Measurements from ENCODE around the gene JMJD8. TPM values are rescaled to one million over a fixed set of nuclear protein-coding genes. Genes with fewer than 3 reads are reported as not detected.

JMJD8 gene
- total RNA-seq, 4 donors from 2014 or later, result 45.6 to 56.1 (median 51.9) TPM

DNA sequence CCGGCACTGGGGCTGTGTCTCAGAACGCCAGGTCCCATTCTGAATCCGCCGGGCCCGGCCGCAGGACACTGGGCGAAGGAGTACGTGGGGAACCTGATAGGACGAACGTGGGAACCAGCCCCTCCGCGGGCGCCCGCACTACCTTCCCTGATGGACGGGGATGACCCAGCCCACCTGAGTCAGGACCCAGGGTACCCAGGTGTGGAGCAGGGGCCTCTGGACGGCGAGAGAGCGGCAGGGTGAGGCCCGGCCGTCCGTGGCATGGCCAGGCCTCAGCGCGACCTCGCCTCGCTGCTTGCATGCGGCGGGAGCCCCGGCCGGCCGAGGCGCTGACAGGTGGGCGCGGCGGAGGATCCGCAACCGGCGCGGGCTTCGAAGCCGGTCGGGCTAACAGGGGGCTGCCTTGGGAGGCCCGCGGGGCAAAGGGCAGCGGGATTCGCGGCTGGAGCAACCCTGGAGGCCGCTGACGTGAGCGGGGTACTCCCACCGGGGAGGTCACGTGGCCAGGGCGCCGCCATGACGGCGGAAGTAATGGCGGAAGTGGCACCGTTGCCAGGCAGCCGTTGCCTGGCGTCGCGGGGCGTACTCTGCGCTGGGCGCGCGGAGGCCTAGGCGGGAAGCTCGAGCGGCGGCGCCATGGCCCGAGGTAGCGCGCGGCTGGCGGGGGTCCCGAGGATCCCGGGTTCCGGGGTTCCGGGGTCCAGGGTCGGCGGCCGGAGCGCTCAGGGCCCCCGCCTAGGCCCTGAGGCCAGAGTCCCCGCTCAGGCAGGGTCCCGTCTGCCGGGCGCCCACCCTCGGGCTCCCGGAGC is 35.1 kb downstream of the JMJD8 start, which contains the start of gene WDR90:
WDR90 (plus strand) TSS at position 585 of the 809 bp plus-strand sequence; CDS start at position 637, 52 bp downstream.
- H3K27me3 ChIP-seq, result no peaks in the 10 kb centered on the region
- peak within 1 kb of the TSS; percentile 65 to 80 (median 76) for H3K4me3 ChIP-seq
- H3K36me3 ChIP-seq, result peaks cover 0 to 6% (median 0%) of the 10 kb centered on the region in 3 donors
- H3K4me1 ChIP-seq, result peaks cover 0 to 60% (median 17%) of the 10 kb centered on the region in 4 donors
- H3K27ac ChIP-seq, result peak within 1 kb of the TSS; percentile 90 to 98 (median 95)
- no peaks in the 10 kb centered on the region for H3K9me3 ChIP-seq
- DNase-seq, result peak; percentile 92 to 98 (median 97)
- TF ChIP-seq, protein P1, sequence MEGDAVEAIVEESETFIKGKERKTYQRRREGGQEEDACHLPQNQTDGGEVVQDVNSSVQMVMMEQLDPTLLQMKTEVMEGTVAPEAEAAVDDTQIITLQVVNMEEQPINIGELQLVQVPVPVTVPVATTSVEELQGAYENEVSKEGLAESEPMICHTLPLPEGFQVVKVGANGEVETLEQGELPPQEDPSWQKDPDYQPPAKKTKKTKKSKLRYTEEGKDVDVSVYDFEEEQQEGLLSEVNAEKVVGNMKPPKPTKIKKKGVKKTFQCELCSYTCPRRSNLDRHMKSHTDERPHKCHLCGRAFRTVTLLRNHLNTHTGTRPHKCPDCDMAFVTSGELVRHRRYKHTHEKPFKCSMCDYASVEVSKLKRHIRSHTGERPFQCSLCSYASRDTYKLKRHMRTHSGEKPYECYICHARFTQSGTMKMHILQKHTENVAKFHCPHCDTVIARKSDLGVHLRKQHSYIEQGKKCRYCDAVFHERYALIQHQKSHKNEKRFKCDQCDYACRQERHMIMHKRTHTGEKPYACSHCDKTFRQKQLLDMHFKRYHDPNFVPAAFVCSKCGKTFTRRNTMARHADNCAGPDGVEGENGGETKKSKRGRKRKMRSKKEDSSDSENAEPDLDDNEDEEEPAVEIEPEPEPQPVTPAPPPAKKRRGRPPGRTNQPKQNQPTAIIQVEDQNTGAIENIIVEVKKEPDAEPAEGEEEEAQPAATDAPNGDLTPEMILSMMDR (IDR thresholded peaks at IDR 0.05), result no peak
- TF ChIP-seq POLR2A (IDR thresholded peaks at IDR 0.05), result peak; percentile 57 to 83

DNA sequence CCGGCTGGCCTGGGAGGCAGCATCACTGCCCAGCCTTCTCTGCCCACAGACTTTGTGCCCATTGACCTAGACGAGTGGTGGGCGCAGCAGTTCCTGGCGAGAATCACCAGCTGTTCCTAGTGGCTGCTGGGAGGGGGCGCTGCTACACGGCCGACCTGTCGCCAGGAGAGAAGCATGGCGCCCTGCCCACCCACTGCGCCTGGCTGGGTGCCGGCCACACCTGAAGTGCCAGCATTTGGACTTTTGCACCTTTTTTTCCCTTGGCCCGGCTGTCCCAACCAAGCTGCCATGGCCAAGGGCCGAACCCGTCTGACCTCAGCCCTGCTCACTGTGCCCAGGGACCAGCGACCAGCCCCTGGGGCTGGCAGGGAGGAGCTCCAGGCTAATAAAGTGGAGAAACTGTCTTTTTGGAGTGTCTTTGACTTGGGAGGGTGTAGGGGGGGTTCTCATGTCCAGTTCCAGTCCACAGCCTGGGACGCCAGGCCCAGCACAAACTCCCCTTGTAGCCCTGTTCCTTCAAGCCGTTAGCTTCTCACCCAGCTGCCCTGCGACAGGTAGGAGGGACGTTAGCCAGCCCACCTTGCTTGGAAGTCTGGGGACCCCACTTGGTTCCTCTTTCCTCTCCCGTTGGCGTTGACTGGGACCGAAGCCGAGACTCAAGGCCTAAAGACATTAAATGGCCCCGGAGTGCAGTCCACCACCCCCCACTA is 35.9 kb downstream of the JMJD8 start:
- peaks cover 0 to 64% (median 17%) of the 10 kb centered on the region in 4 donors for H3K4me1 ChIP-seq
- no peaks in the 10 kb centered on the region for H3K9me3 ChIP-seq
- peaks cover 0 to 2% (median 0%) of the 10 kb centered on the region in 3 donors for H3K36me3 ChIP-seq
- TF ChIP-seq, protein P1 (IDR thresholded peaks at IDR 0.05), result peak; percentile 23 to 82 (median 55)
- peak; percentile 62 to 66 for TF ChIP-seq POLR2A (IDR thresholded peaks at IDR 0.05)
- no peaks in the 10 kb centered on the region for H3K27me3 ChIP-seq
- peak overlapping the region; percentile 90 to 98 (median 95) for H3K27ac ChIP-seq
- peak overlapping the region; percentile 65 to 80 (median 76) for H3K4me3 ChIP-seq
- DNase-seq, result peak; percentile 48 to 93 (median 90)

DNA sequence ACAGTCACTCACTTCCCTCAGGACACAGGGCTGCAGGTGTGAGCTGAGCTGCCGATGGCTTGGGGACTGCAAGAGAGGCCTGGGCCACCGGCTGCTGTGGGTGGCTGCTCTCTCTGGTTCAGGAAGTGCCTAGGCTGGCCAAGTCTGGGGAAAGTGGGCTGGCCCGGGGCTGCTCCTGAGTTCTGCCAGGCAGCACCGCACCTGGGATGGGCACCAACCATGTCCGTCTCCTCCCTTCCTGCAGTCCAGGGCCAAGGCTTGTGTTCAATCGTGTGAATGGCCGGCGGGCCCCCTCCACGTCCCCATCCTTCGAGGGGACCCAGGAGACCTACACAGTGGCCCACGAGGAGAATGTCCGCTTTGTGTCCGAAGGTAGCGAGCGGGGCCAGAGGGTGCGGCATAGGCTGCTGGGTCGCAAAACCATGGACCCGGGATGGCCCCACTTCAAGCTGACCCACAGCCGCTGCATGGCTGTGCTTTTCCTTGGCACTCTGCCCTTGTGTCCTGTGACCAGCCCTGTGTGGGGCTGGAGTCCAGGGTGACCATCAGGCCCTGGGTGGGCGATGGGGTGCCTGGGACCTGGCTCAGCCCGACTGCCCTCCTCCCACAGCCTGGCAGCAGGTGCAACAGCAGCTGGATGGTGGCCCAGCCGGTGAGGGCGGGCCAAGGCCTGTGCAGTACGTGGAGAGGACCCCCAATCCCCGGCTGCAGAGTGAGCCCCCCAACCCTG is 36.8 kb downstream of the JMJD8 start:
- DNase-seq, result peak in 1 of 3 donors; percentile 69
- Histone ChIP-seq H3K4me1 (peaks cover 0 to 64% (median 20%) of the 10 kb centered on the region in 4 donors), H3K36me3 (no peaks in the 10 kb centered on the region), H3K4me3 (peak overlapping the region in 2 of 4 donors; percentile 65 to 80), H3K9me3 (no peaks in the 10 kb centered on the region), H3K27me3 (no peaks in the 10 kb centered on the region), H3K27ac (peak overlapping the region; percentile 90 to 98 (median 95))
- TF ChIP-seq, protein P1 (IDR thresholded peaks at IDR 0.05), result no peak
- TF ChIP-seq POLR2A (IDR thresholded peaks at IDR 0.05), result peak in 1 of 2 donors; percentile 36

DNA sequence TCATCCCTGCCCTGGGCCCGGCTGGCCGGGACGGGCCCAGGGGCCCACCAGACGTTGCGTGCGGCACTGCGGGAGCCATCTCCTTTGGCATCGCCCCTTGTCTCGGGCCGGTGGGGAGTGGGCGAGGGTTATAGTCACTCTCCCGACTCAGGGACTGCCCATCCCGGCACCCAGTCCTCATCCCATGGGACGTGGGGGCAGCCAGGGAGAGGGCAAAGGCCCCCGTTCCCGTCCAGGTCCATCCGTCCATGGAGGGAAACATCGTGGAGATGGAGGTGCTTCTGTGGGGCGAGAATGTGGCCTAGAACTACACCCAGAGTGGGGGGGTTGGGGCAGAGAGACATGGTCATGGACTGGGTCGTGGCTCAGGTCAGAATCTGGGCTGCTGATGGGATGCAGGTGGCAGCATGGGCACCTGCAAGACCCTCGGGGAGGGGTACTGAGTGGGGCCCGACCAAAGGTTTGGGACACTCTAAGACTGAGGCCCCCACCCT is 37.4 kb downstream of the JMJD8 start:
- TF ChIP-seq, protein P1 (IDR thresholded peaks at IDR 0.05), result no peak
- TF ChIP-seq POLR2A (IDR thresholded peaks at IDR 0.05), result no peak
- H3K4me1 ChIP-seq, result peaks cover 0 to 64% (median 20%) of the 10 kb centered on the region in 4 donors
- no peak for DNase-seq
- no peaks in the 10 kb centered on the region for H3K9me3 ChIP-seq
- H3K36me3 ChIP-seq, result no peaks in the 10 kb centered on the region
- peak overlapping the region in 3 of 4 donors; percentile 90 to 98 (median 95) for H3K27ac ChIP-seq
- no peaks in the 10 kb centered on the region for H3K27me3 ChIP-seq
- H3K4me3 ChIP-seq, result peak overlapping the region in 2 of 4 donors; percentile 65 to 80
